GM21786 (cell line): ENCODE measurements around the gene MB21D2.

ENCODE experiments used
- ATAC-seq: cut with Tn5 transposase; IDR thresholded peaks from one replicate; pipeline ENCODE4 v1.9.1; 2021; ENCODE audit not compliant: unreplicated experiment

The MB21D2 gene

GRCh38 chr3:192892981-192893700 is 24.5 kb downstream of the MB21D2 start:
- peak; percentile 95 for ATAC-seq

GRCh38 chr3:192890347-192891335 is 27.0 kb downstream of the MB21D2 start:
- ATAC-seq = no peak

GRCh38 chr3:192889679-192890078 is 28.0 kb downstream of the MB21D2 start:
- no peak for ATAC-seq

- no peak for ATAC-seq
Observed at GRCh38 chr3:192888190-192888589, 29.5 kb downstream of the MB21D2 start.

GRCh38 chr3:192887701-192888100 is 30.0 kb downstream of the MB21D2 start:
- peak; percentile 36 for ATAC-seq

DNA sequence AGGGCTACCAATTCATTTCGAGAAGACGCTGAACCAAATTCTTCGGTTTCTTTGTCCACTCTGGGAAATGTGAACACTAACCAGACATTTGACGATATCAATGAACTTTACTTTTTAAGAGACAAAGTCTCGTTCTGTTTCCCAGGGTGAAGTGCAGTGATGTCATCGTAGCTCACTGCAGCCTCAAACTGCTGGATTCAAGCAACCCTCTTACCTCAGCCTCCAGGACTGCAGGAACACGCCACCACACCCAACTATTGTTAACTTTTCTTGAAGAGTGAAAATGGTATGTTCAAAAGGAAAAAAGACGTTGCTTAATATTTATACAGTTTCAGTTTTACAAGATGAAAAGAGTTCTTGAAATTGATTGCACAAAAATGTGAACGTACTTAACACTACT is 30.6 kb downstream of the MB21D2 start:
- no peak for ATAC-seq

DNA sequence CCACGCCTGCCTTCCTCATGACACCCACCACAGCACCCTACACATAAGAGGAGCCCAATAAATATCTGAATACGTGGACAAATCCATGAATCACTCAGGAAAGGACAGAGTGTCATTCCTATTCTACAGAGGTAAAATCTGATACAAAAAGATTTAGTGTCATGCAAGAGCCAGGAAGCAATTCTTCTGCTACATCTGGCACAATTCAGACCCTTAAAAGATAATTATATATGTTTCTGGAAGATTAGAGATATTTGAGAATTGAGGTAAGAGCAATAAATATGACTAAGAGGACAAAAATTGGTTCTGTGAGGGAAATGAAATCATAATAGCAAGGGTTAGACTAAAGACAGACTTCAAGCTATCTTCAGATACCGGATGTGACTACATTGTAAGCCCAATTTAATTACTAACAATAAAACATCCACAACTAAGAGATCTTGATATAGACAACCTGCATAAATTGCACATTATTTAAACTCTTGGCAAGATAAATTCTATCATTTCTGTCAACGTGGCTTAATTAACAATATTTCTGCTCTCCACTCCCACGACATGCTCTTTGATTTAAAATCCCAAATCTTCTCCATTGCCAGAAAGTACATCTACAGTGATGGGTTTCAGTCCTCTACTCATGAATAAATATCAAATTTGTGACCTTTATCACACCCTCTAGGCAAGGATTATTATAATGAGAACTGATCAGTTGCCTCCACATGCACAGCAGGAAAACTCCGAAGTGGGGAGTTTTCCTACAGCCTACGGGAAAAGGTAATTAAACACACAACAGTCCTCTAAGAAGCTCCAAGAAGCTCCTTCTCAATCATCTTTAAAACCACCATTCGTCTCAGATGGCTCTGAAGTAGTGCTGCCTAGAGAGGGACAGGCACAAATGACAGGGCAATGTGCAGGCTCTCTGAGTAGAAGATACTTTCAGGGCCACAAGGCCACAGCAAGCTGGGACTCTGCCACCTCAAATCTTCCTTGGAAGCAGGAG is 32.6 kb downstream of the MB21D2 start:
- no peak for ATAC-seq

DNA sequence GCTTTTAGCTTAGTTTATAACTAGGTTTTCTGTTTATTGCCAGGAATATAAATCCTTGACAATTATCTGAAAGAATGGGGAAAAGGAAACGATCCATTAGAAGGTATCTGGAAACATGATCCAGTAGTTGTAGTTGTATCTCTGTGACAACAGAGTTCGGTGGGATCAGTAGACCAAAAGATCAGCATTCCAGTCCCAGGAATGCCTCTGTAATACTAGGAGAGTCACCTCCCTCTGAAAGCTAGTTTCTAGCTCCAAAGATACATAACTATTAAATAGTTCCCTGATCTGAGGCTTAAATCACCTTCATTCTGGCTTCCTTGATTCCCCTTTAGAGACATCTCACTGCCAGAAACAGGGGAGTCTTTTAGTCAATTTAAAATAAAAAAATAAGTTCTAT is 34.1 kb downstream of the MB21D2 start:
- no peak for ATAC-seq

GRCh38 chr3:192881159-192881786 is 36.4 kb downstream of the MB21D2 start:
- peak; percentile 53 for ATAC-seq

- ATAC-seq = no peak
Observed at GRCh38 chr3:192880313-192880712, 37.3 kb downstream of the MB21D2 start.

GRCh38 chr3:192879346-192880031 is 38.2 kb downstream of the MB21D2 start:
- no peak for ATAC-seq

- ATAC-seq = no peak
Observed at GRCh38 chr3:192875971-192876565, 41.6 kb downstream of the MB21D2 start.

DNA sequence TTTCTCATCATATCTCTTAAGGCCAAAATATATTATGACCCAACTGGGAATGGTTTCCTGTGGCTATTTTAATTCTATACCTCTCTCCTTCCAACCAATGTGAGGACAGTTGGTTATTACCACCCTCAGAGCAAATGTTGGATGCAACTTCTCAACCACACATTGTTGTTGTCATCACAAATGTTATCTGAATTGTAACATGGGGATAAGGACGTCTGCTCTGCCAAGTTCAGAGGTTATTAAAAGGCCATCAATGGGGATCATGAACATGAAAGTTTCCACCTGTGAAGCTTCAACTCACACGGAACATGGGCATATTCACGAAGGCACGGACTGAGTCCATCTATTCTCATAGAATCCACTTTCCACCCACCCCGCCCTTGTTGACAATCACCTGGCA is 46.8 kb downstream of the MB21D2 start:
- no peak for ATAC-seq

DNA sequence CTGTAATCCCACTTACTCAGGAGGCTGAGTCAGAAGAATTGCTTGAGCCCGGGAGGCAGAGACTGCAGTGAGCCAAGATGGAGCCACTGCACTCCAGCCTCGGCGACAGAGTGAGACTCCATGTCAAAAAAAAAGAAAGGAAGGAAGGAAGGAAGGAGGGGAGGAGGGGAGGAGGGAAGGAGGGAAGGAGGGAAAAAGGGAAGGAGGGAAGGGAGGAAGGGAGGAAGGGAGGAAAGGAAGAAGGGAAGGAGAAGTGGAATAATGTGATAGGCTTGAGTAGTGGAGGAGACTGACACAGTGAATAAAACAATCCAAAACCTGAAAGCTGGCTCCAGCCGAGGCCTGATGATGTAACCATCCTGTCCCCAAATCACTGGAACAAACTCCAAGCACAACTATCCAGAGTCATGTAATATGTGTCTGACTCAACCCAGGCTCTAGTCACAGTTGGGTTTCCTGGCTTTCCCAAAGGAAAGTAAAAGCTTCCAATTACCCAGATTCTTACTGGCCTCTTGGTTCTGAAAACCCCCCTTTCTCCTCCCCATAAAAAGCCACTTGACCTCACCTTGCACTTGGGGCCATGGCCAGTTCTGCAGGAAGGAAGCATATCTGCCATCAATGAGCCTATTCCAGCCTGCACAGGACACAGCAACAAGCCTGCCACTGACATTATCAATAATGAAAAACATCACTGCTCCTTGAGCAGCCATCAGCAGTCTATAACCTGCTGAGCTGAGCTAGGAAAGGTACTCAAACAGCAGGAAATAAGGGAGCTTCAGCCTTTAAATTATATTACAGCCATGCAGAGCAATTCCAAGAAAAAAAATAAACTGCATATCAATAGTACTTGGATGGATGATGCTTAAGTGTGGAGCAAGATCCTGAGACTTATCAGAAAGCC is 48.3 kb downstream of the MB21D2 start:
- no peak for ATAC-seq

DNA sequence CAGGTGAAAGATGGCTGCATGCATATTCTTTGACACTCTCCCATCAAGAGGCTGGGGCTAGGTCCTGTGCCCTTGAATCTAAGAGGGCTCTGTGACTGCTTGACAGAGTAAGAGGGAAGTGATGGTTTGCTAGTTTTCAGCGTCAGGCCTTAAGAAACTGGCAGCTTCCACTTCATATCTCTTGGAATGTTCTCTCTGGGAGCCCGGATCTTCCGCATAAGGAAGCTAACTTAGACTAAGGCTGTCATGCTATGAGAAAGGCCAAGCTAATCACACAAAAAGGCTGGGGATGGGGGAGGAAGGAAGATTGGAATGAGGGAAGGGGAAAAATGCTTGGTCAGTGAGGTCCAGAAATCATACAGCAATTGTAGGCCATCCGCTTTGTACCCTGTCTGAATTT is 50.0 kb downstream of the MB21D2 start:
- peak; percentile 10 for ATAC-seq

DNA sequence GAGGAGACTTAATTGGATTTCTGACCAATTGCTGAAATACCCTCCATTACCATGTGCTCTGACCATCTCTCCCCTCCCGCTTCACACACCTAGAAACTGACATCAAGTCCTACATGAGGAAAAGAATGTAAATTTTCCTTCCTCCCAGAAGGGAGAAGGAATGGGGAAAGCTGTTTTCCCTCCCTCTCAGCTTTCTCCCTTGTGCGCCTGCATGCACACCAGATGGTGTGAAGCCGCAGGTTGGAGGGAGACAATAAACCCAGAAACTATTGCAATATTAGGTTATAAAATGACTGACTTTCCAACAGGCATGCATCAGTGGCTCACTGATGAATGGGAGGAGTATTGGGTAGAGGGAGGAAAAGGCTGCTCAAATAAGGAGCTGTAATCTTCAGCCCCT is 50.9 kb downstream of the MB21D2 start:
- no peak for ATAC-seq

- peak; percentile 70 for ATAC-seq
Observed at GRCh38 chr3:192864941-192865340, 52.7 kb downstream of the MB21D2 start.

GRCh38 chr3:192863091-192863420 is 54.6 kb downstream of the MB21D2 start:
- no peak for ATAC-seq
